Stomach smooth muscle (tissue), 2 donors: ENCODE measurements around the gene MATR3.

Experiments used
- H3K27ac ChIP-seq: one replicate; pipeline ENCODE4 v1.7.0; 2013; ENCODE audit warnings: mild to moderate bottlenecking, low read length, inconsistent platforms
- H3K27me3 ChIP-seq, 2 donors: one replicate each; pipeline ENCODE4 v1.7.0; 2013; ENCODE audit warnings: low read length in 2 of 2; ENCODE audit not compliant: insufficient read depth in 2 of 2, control insufficient read depth in 1 of 2
- H3K36me3 ChIP-seq, 2 donors: one replicate each; pipeline ENCODE4 v1.7.0; 2013; ENCODE audit warnings: low read length in 2 of 2; ENCODE audit not compliant: control insufficient read depth in 2 of 2, insufficient read depth in 2 of 2
- H3K4me1 ChIP-seq: one replicate; pipeline ENCODE4 v1.7.0; 2013; ENCODE audit warnings: low read length; ENCODE audit not compliant: control insufficient read depth, insufficient read depth
- H3K4me3 ChIP-seq, 2 donors: one replicate each; pipeline ENCODE4 v1.7.0; 2013; ENCODE audit warnings: low read length in 2 of 2
- H3K9ac ChIP-seq, 2 donors: one replicate each; pipeline ENCODE4 v1.7.0; 2013; ENCODE audit warnings: low read length in 2 of 2, mild to moderate bottlenecking in 1 of 2
- H3K9me3 ChIP-seq, 2 donors: one replicate each; pipeline ENCODE4 v1.7.0; 2013; ENCODE audit warnings: low read length in 2 of 2; ENCODE audit not compliant: control insufficient read depth in 2 of 2
- donor health status: healthy.
- donor health status: Pancreatic carcinoma.

Gene MATR3

DNA sequence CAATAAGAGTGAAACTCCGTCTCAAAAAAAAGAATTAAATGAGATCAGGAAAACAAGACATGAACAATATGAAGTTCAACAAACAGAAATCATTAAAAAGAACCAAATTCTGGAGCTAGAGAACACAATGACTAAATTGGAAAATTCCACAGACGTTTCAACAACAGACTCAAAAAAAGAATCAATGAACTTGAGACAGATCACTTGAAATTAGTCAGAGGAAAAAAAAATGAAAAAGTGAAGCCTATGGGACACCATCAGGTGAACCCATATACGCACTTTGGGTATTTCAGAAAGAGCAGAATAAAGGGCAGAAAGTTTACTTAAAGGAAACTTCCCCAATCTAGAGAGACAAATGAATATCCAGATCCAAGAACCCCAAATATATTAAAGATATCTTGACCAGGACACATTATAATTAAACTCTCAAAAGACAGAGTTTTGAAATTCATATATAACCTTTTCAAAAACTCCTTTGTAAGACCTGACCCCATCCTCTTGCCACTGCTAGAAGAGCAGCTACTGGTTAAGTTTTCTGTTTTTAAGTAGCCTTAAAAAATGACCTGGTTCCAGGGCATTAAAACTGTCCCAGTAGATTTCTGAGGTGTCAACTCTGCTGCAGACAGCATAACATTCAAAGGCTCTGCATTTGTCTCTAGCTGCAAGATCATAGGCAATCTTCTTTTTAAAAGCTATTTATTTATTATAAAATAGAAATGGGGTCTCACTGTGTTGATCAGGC is 7.7 kb upstream of the MATR3 start:
- H3K27me3 ChIP-seq, result no peaks in the 10 kb centered on the region
- no peak overlapping the region for H3K4me3 ChIP-seq
- no peak overlapping the region for H3K9ac ChIP-seq
- no peak overlapping the region for H3K27ac ChIP-seq
- H3K9me3 ChIP-seq, result no peaks in the 10 kb centered on the region
- H3K4me1 ChIP-seq, result no peaks in the 10 kb centered on the region
- peaks cover 6 to 17% of the 10 kb centered on the region in 2 donors for H3K36me3 ChIP-seq

DNA sequence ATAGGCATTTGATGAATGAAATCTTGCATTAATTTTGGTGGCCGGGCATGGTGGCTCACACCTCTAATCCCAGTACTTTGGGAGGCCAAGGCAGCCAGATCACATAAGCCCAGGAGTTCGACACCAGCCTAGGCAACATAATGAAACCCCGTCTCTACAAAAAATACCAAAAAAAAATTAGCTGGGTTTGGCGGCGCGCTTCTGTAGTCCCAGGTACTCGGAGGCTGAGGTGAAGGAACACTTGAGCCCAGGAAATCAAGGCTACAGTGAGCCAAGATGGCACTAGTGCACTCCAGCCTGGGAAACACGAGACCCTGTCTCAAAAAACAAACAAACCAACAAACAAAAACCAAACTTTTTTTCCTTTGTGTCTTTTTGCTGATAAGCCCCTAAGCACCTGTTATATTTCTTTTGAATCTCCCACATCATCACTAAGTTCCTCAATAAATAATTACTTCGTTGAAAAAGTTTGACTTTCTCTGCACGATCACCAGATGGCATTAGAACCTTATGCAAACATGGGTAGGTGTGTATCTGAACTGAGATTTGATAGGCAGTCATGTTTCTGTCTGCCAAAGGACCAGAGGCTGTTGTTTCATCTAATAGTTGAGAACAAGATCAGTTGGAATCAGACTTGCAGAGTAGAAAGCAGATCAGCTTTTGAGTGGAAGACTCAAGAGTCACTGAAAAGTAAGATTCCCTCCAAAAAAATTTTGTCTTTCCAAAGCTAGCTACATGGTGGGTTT is 5.5 kb upstream of the MATR3 start:
- Histone ChIP-seq H3K9me3 (no peaks in the 10 kb centered on the region), H3K36me3 (peaks cover 6 to 13% of the 10 kb centered on the region in 2 donors), H3K9ac (no peak overlapping the region), H3K27ac (no peak overlapping the region), H3K4me3 (no peak overlapping the region), H3K27me3 (no peaks in the 10 kb centered on the region), H3K4me1 (peaks cover 2% of the 10 kb centered on the region)

DNA sequence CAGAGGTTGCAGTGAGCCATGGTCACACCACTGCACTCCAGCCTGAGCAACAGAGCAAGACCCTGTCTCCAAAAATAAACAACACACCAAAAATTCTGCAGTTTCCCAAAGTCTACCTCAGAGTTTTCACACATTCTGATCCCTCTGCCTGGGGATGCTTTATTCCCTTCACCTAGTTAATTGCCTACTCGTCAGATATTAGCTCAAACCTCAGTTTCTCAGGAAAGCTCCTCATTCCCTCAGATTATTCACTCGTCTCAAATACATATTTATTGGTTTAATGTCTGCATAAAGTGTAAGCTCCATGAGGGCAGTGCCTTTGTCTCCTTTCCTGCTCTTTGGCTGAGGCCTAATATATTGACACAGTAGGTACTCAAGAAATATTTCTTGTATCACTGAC is 2.5 kb upstream of the MATR3 start:
- H3K27me3 ChIP-seq, result no peaks in the 10 kb centered on the region
- H3K36me3 ChIP-seq, result no peaks in the 10 kb centered on the region
- no peak overlapping the region for H3K9ac ChIP-seq
- H3K9me3 ChIP-seq, result no peaks in the 10 kb centered on the region
- H3K27ac ChIP-seq, result no peak overlapping the region
- H3K4me3 ChIP-seq, result no peak overlapping the region
- peaks cover 9% of the 10 kb centered on the region for H3K4me1 ChIP-seq

DNA sequence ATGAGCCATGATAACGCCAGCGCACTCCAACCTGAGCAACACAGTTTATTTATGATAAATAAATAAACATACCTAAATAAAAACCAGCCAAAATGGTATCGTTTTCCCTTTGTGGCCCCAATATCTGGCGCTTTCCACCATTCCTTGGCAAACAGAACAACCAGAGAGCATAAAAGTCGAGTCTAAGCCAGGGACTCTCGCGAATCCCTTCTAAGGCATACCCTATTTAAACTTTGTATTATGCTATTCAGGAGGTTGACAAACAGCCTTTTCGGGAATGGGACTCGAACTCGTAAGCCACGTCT is 386 bp upstream of the MATR3 start:
- peak overlapping the region; percentile 99 for H3K27ac ChIP-seq
- peaks cover 18% of the 10 kb centered on the region for H3K4me1 ChIP-seq
- H3K4me3 ChIP-seq, result peak overlapping the region; percentile 93 to 97
- H3K36me3 ChIP-seq, result no peaks in the 10 kb centered on the region
- no peaks in the 10 kb centered on the region for H3K27me3 ChIP-seq
- H3K9me3 ChIP-seq, result no peaks in the 10 kb centered on the region
- peak overlapping the region; percentile 98 to 99 for H3K9ac ChIP-seq

DNA sequence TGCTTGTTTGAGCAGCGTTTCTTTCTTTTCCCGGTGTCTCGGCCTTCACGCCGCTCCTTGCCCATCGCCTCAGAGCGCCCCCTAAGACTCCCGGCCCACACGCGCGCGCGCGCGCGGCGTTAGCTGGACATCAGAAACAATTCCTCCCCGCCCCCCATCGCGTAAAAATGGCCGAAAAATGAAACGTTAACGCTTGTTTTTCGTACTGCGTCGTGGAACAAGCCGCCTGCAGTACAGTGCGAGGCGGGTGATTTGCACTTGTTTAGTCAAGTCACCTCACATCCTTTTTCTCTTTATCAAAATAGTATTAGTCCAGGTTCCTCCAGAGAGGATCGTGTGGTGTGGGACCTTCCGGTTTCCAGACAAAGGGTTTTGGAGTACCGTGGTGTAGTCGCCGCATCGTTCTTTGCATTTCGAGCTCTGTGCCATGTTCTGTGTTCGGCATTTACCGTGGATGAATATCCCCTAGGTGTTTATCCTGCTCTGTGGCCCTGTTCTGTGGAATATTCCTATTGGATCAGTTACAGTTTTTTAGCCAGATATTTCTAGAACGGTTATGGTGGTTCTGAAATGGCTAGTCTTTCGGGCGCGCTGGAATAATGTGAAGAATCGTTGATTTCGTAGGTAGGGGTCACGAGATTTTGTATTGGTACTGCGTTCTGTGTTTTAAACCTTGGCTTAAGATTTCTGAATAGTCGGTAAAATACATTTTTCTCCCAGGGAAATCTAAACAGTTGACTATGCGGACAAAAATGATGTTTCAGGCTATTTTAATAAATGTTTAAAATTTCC is 1.0 kb downstream of the MATR3 start:
- Histone ChIP-seq H3K4me3 (peak overlapping the region; percentile 93 to 97), H3K36me3 (no peaks in the 10 kb centered on the region), H3K27me3 (no peaks in the 10 kb centered on the region), H3K4me1 (peaks cover 27% of the 10 kb centered on the region), H3K27ac (peak overlapping the region; percentile 99), H3K9me3 (no peaks in the 10 kb centered on the region), H3K9ac (peak overlapping the region; percentile 98 to 99)

DNA sequence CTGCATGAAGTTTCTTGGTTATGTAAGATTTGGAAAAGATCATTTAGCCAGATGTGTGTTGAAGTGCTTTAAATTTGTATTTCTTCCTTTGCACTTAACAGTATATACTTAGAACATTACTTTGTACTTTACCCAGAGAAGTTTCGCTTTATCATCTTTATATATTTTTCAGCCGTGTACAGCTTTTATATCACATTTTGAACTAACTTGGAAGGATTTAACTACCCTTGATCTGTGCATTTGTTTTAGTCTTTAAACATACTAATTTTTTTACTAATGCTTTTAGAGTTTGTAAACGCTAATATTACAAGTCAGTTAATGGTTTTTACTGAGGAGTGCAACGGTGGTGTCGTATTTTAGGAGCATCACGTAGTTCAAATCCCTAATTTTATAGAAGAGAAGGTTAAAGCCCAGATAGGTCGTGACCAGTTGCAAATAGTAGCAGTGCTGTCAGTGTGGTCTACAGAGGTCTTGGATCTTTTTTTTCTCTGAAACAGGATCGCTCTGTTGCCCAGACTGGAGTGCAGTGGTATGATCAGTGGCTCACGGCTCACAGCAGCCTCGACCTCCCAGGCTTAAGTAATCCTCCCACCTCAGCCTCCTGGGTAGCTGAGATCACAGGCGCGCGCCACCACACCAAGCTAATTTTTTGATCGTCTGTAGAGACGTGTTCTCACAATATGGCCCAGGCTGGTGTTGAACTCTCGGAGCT is 2.0 kb downstream of the MATR3 start:
- peaks cover 33% of the 10 kb centered on the region for H3K4me1 ChIP-seq
- peak overlapping the region in 1 of 2 donors; percentile 98 for H3K9ac ChIP-seq
- peak overlapping the region; percentile 93 to 97 for H3K4me3 ChIP-seq
- H3K36me3 ChIP-seq, result no peaks in the 10 kb centered on the region
- H3K27me3 ChIP-seq, result no peaks in the 10 kb centered on the region
- no peaks in the 10 kb centered on the region for H3K9me3 ChIP-seq
- H3K27ac ChIP-seq, result no peak overlapping the region

DNA sequence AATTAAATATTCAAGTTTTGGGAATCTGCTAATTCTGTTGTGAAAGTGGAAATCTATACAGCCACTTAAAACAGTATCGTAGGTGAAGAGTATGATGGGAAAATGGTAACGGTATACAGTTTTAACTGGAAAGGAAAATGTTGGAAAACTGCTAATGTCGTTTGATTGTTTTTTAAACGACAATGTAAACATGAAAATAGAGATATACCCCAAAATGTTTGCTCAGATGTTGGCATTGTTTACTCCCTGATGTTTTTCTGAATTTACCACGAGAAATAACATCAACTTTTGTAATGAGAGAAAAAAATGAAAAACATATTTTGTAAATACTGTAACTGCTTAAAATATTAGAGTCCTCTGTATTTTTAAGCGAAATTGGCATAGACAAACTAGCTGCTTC is 2.7 kb downstream of the MATR3 start:
- Histone ChIP-seq H3K4me1 (peaks cover 33% of the 10 kb centered on the region), H3K27me3 (no peaks in the 10 kb centered on the region), H3K27ac (no peak overlapping the region), H3K9ac (no peak overlapping the region), H3K9me3 (no peaks in the 10 kb centered on the region), H3K4me3 (no peak overlapping the region), H3K36me3 (no peaks in the 10 kb centered on the region)

DNA sequence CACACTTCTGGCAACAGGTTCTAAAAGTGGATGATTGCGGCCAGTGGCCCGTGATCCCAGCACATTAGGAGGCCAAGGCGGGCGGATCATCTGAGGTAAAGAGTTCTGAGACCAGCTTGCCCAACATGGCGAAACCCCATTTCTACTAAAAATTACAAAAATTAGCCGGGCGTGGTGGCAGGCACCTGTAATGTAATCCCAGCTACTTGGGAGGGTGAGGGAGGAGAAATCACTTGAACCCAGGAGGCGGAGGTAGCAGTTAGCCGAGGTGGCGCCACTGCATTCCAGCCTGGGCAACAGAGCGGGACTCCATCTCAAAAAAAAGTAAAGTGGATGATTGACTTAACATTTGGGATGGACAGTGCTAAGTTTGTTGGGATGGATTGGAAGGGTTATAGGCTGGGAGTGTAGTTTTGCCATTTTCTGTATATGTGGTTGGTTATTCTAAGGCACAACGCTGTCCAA is 3.4 kb downstream of the MATR3 start:
- no peak overlapping the region for H3K9ac ChIP-seq
- peaks cover 33% of the 10 kb centered on the region for H3K4me1 ChIP-seq
- no peak overlapping the region for H3K4me3 ChIP-seq
- H3K9me3 ChIP-seq, result no peaks in the 10 kb centered on the region
- no peaks in the 10 kb centered on the region for H3K36me3 ChIP-seq
- H3K27ac ChIP-seq, result peak overlapping the region; percentile 31
- no peaks in the 10 kb centered on the region for H3K27me3 ChIP-seq

DNA sequence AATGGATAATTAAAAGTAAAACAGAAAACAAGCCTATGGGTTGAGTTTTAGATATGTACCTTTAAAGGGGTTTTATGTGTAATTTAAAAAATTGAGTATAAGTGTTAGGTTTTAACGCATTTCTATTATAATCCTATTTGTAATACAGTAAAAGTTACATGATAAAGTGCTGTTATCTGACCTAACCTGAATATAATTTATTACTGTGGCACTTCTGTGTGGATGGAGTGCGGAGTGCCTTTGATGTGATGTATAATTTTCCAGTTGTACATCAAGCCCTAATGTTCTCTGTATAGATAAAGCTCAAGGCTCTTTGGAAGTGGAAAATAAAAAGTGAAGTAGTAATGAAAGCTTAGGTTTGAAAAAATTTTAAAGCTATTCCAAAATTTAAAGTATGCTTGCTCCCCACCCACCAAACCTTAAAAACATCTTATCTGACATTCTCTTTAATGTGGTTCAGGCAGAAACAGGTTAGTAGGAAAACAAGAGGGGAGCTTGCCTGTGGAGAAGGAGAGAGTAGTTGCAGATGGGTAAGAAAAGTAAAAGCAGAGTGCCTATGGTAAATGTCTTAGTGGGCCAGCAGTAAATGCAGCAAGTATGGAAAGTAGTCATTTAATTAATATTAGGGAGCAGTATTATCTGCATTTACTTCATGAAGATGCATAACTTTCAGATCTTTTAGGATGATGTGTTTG is 4.0 kb downstream of the MATR3 start:
- peak overlapping the region in 1 of 2 donors; percentile 36 for H3K4me3 ChIP-seq
- peaks cover 33% of the 10 kb centered on the region for H3K4me1 ChIP-seq

DNA sequence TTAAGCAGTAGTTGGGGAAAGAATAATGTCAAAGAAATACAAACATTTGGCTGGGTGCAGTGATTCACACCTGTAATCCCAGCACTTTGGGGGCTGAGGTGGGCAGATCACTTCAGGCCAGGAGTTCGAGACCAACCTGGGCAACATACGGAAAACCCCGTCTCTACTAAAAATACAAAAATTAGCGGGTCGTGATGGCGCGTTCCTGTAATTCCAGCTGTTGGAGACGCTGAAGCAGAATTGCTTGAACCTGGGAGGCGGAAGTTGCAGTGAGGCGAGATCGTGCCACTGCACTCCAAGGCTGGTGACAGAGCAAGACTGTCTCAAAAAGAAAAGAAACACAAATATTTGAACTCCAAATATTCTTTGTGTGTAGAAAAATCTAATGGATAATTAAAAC is 4.7 kb downstream of the MATR3 start:
- Histone ChIP-seq H3K4me1 (peaks cover 29% of the 10 kb centered on the region), H3K4me3 (peak overlapping the region in 1 of 2 donors; percentile 36), H3K27ac (no peak overlapping the region)

More for the DNA sequence above, 4.0 kb downstream of the MATR3 start:
- no peaks in the 10 kb centered on the region for H3K27me3 ChIP-seq
- no peak overlapping the region for H3K27ac ChIP-seq
- no peaks in the 10 kb centered on the region for H3K36me3 ChIP-seq
- no peaks in the 10 kb centered on the region for H3K9me3 ChIP-seq
- H3K9ac ChIP-seq, result no peak overlapping the region

More for the DNA sequence above, 4.7 kb downstream of the MATR3 start:
- Histone ChIP-seq H3K27me3 (no peaks in the 10 kb centered on the region), H3K9ac (no peak overlapping the region), H3K36me3 (no peaks in the 10 kb centered on the region), H3K9me3 (no peaks in the 10 kb centered on the region)
